ENCODE measurements around the gene LAMA2. TPM values are rescaled to one million over a fixed set of nuclear protein-coding genes. Genes with fewer than 3 reads are reported as not detected.

LAMA2 gene
- total RNA-seq, 1 donor from 2014 or later: 1.4 TPM

GRCh38 chr6:129546702-129547101 lies 663.8 kb downstream of the LAMA2 start:
- H3K4me3 ChIP-seq (ENCODE audit: low read depth, low read length): no peak overlapping the region
- no peaks in the 10 kb centered on the region for H3K36me3 ChIP-seq (ENCODE audit: control insufficient read depth, insufficient read depth, low read length)
- DNase-seq (ENCODE audit: low read depth): no peak
- no peaks in the 10 kb centered on the region for H3K27me3 ChIP-seq (ENCODE audit: control insufficient read depth, insufficient read depth, low read length)
- no peak for TF ChIP-seq CTCF (IDR thresholded peaks at IDR 0.05; ENCODE audit: insufficient read depth, low read length, poor library complexity, severe bottlenecking)

- H3K4me3 ChIP-seq (ENCODE audit: low read depth, low read length): no peak overlapping the region
- TF ChIP-seq CTCF (IDR thresholded peaks at IDR 0.05; ENCODE audit: insufficient read depth, low read length, poor library complexity, severe bottlenecking): no peak
- no peak for DNase-seq (ENCODE audit: low read depth)
- no peaks in the 10 kb centered on the region for H3K27me3 ChIP-seq (ENCODE audit: control insufficient read depth, insufficient read depth, low read length)
- H3K36me3 ChIP-seq (ENCODE audit: control insufficient read depth, insufficient read depth, low read length): no peaks in the 10 kb centered on the region
Measured at GRCh38 chr6:129551486-129551885, 668.5 kb downstream of the LAMA2 start.

- Histone ChIP-seq H3K4me3 (ENCODE audit: low read depth, low read length) (no peak overlapping the region), H3K36me3 (ENCODE audit: control insufficient read depth, insufficient read depth, low read length) (no peaks in the 10 kb centered on the region), H3K27me3 (ENCODE audit: control insufficient read depth, insufficient read depth, low read length) (no peaks in the 10 kb centered on the region)
- no peak for TF ChIP-seq CTCF (IDR thresholded peaks at IDR 0.05; ENCODE audit: insufficient read depth, low read length, poor library complexity, severe bottlenecking)
- no peak for DNase-seq (ENCODE audit: low read depth)
Measured at GRCh38 chr6:129552413-129552812, 669.5 kb downstream of the LAMA2 start.

GRCh38 chr6:129555206-129555832 lies 672.4 kb downstream of the LAMA2 start:
- no peak for TF ChIP-seq CTCF (IDR thresholded peaks at IDR 0.05; ENCODE audit: insufficient read depth, low read length, poor library complexity, severe bottlenecking)
- Histone ChIP-seq H3K4me3 (ENCODE audit: low read depth, low read length) (no peak overlapping the region), H3K36me3 (ENCODE audit: control insufficient read depth, insufficient read depth, low read length) (no peaks in the 10 kb centered on the region), H3K27me3 (ENCODE audit: control insufficient read depth, insufficient read depth, low read length) (no peaks in the 10 kb centered on the region)
- DNase-seq (ENCODE audit: low read depth): no peak

GRCh38 chr6:129558248-129558647 lies 675.3 kb downstream of the LAMA2 start:
- no peak for DNase-seq (ENCODE audit: low read depth)
- no peaks in the 10 kb centered on the region for H3K36me3 ChIP-seq (ENCODE audit: control insufficient read depth, insufficient read depth, low read length)
- H3K27me3 ChIP-seq (ENCODE audit: control insufficient read depth, insufficient read depth, low read length): no peaks in the 10 kb centered on the region
- no peak overlapping the region for H3K4me3 ChIP-seq (ENCODE audit: low read depth, low read length)
- TF ChIP-seq CTCF (IDR thresholded peaks at IDR 0.05; ENCODE audit: insufficient read depth, low read length, poor library complexity, severe bottlenecking): no peak

- Histone ChIP-seq H3K36me3 (ENCODE audit: control insufficient read depth, insufficient read depth, low read length) (no peaks in the 10 kb centered on the region), H3K27me3 (ENCODE audit: control insufficient read depth, insufficient read depth, low read length) (no peaks in the 10 kb centered on the region), H3K4me3 (ENCODE audit: low read depth, low read length) (no peak overlapping the region)
- TF ChIP-seq CTCF (IDR thresholded peaks at IDR 0.05; ENCODE audit: insufficient read depth, low read length, poor library complexity, severe bottlenecking): no peak
- DNase-seq (ENCODE audit: low read depth): no peak
Measured at GRCh38 chr6:129565366-129565765, 682.4 kb downstream of the LAMA2 start.

All from kidney epithelial cell (primary cell).